Gastroesophageal sphincter (tissue), 4 donors: Measurements from ENCODE around the gene CACNA1D. TPM values are rescaled to one million over a fixed set of nuclear protein-coding genes. Genes with fewer than 3 reads are reported as not detected.

Experiments
- ATAC-seq: fragments of 150-250 bp; one replicate; pipeline ENCODE4 v1.9.1; 2016; ENCODE audit warnings: mild to moderate bottlenecking, moderate library complexity
- H3K27ac ChIP-seq, 4 donors: fragments of 200-600 bp; sonication (generic) in 3 of 4; 1 replicate in 3 of 4; 2 replicates in 1 of 4; pipeline ENCODE4 v1.5.1; 2016 to 2019
- H3K27me3 ChIP-seq: fragments of 200-600 bp; sonication (generic); one replicate; pipeline ENCODE4 v1.5.1; 2019
- H3K36me3 ChIP-seq, 2 donors: fragments of 200-600 bp; sonication (generic); one replicate each; pipeline ENCODE4 v1.5.1; 2019; ENCODE audit warnings: control low read depth in 1 of 2
- H3K4me1 ChIP-seq, 3 donors: fragments of 200-600 bp; sonication (generic); 1 replicate in 2 of 3; 2 replicates in 1 of 3; pipeline ENCODE4 v1.5.1; 2016 to 2019; ENCODE audit warnings: control low read depth in 2 of 3
- H3K4me3 ChIP-seq, 2 donors: fragments of 200-600 bp; sonication (generic); one replicate each; pipeline ENCODE4 v1.5.1; 2019; ENCODE audit warnings: mild to moderate bottlenecking in 1 of 2, moderate library complexity in 1 of 2
- H3K9me3 ChIP-seq, 3 donors: fragments of 200-600 bp; sonication (generic); one replicate each; pipeline ENCODE4 v1.5.1; 2017 to 2019; ENCODE audit warnings: control low read depth in 2 of 3
- EP300 ChIP-seq: sonication (generic); formaldehyde crosslinking; IDR thresholded peaks from one replicate; pipeline ENCODE4 v1.6.1; 2017; ENCODE audit warnings: antibody characterized with exemption, mild to moderate bottlenecking
- POLR2A ChIP-seq, 2 donors: fragments of 450-650 bp; IDR thresholded peaks; one replicate each; pipeline ENCODE4 v1.6.1; 2017; ENCODE audit warnings: antibody characterized with exemption in 2 of 2, mild to moderate bottlenecking in 2 of 2, moderate library complexity in 1 of 2
- POLR2AphosphoS5 ChIP-seq: sonication (generic); formaldehyde crosslinking; IDR thresholded peaks from one replicate; pipeline ENCODE4 v1.6.1; 2017; ENCODE audit warnings: antibody characterized with exemption
- WGBS, 2 donors: methylation state at CpG; one replicate each; pipeline ENCODE4 v1.1.5; 2018; ENCODE audit warnings: low coverage in 1 of 2; 5-methylcytosine and 5-hydroxymethylcytosine counted together
- total RNA-seq, 4 donors: library from RNA; depleted of rRNA; stranded (reverse); fragments of >200 nt; gene quantifications; one replicate each; pipeline ENCODE4 v1.1.0, GENCODE V29; 2016
- TF ChIP-seq, protein P1 (sequence below), 4 experiments: fragments of 200-600 bp in 2 of 4; fragments of 450-650 bp in 2 of 4; sonication (generic) in 1 of 4; IDR thresholded peaks; one replicate each; pipeline ENCODE4 v1.5.1; 2017 to 2019; ENCODE audit warnings: antibody characterized with exemption in 4 of 4, mild to moderate bottlenecking in 2 of 4, moderate library complexity in 2 of 4

The CACNA1D gene
- total RNA-seq, 4 donors from 2014 or later, result 0.52 to 5.7 (median 3.6) TPM

DNA sequence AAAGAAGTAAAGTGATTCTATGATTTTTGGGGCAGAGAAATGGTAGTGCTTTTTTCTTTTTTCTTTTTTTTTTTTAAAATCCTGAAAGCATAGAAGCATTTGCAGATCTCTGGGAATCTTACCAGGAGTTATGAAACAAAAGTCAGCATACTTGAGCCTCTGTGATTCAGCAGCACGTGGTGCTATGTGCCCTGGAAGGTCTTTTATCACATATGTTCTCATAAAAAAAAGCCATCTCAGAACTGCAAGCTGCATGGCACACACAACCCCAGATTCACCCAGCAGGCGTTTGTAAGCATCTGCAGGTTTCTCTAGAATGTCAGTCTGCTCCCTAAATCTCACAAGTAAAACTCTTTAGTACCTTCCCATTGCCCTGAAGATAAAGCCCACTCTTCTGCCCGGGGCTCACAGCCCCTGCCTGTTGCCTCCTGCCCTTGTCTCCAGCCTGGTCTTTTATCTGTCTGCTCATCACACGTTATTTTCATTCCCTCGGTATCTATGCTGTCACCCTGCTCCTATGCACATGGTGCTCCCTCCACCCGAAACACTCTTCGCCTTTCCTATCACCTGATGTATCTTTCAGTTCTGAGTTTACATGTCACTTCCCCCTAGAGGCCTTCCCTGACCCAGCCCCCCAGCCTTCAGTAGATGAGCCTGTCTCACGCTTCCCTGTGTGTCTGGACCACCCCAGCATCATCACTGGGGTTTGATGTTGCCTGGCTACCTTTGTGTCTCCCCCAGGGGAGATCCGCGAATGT, 279.4 kb downstream of the CACNA1D start:
- peaks cover 10% of the 10 kb centered on the region for H3K27me3 ChIP-seq
- no peak overlapping the region for H3K4me3 ChIP-seq
- no peak overlapping the region for H3K27ac ChIP-seq
- H3K4me1 ChIP-seq, result peaks cover 0 to 30% (median 5%) of the 10 kb centered on the region in 3 donors
- TF ChIP-seq POLR2AphosphoS5 (no peak), POLR2A (IDR thresholded peaks at IDR 0.05) (no peak), EP300 (no peak)
- TF ChIP-seq, protein P1, sequence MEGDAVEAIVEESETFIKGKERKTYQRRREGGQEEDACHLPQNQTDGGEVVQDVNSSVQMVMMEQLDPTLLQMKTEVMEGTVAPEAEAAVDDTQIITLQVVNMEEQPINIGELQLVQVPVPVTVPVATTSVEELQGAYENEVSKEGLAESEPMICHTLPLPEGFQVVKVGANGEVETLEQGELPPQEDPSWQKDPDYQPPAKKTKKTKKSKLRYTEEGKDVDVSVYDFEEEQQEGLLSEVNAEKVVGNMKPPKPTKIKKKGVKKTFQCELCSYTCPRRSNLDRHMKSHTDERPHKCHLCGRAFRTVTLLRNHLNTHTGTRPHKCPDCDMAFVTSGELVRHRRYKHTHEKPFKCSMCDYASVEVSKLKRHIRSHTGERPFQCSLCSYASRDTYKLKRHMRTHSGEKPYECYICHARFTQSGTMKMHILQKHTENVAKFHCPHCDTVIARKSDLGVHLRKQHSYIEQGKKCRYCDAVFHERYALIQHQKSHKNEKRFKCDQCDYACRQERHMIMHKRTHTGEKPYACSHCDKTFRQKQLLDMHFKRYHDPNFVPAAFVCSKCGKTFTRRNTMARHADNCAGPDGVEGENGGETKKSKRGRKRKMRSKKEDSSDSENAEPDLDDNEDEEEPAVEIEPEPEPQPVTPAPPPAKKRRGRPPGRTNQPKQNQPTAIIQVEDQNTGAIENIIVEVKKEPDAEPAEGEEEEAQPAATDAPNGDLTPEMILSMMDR (IDR thresholded peaks at IDR 0.05), result no peak
- peak; percentile 67 for ATAC-seq
- WGBS, 2 donors, result 51 to 57% methylated on average over 7 to 8 of the region's 10 CpGs
- no peaks in the 10 kb centered on the region for H3K9me3 ChIP-seq
- no peaks in the 10 kb centered on the region for H3K36me3 ChIP-seq

DNA sequence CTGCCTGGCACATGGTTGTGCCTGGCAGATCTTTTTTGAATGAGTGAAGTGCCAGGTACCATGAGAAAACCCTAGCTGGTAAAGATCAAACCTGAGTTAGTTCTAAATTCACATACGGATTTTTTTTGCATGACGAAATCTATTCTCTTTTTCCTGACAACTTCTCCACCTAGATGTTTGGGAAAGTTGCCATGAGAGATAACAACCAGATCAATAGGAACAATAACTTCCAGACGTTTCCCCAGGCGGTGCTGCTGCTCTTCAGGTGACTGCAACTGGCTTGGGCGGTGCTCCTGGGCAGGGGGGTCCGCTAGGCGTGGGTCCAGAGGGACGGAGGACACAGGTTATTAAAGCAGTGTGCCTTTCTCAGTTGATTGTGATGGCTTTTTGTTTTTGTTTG, 280.0 kb downstream of the CACNA1D start:
- Histone ChIP-seq H3K9me3 (no peaks in the 10 kb centered on the region), H3K27me3 (peaks cover 4% of the 10 kb centered on the region), H3K4me3 (no peak overlapping the region), H3K27ac (no peak overlapping the region), H3K4me1 (peaks cover 0 to 30% (median 5%) of the 10 kb centered on the region in 3 donors), H3K36me3 (no peaks in the 10 kb centered on the region)
- TF ChIP-seq POLR2A (IDR thresholded peaks at IDR 0.05) (no peak), POLR2AphosphoS5 (no peak)
- ATAC-seq, result no peak
- WGBS, 2 donors, result 75 to 80% methylated on average over 1 to 3 of the region's 8 CpGs

DNA sequence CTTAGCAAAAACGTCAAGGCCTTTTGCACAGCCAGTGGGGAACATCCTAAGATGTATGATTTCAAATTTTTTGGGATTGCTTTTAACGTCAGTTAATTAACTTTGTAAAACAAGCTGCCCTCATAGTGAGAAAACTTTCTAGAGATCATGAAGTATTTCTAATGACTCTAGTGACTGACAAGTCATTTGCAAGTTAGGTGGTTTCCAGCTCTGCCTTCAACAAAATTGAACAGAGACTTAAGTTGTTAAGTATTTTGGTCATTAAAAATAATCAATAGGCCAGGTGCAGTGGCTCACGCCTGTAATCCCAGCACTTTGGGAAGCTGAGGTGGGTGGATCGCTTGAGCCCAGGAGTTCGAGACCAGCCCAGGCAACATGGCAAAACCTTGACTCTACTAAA, 280.6 kb downstream of the CACNA1D start:
- ATAC-seq, result no peak
- Histone ChIP-seq H3K27me3 (no peaks in the 10 kb centered on the region), H3K36me3 (no peaks in the 10 kb centered on the region), H3K9me3 (no peaks in the 10 kb centered on the region), H3K27ac (no peak overlapping the region), H3K4me1 (peaks cover 0 to 30% (median 5%) of the 10 kb centered on the region in 3 donors), H3K4me3 (no peak overlapping the region)
- TF ChIP-seq EP300, result no peak
- TF ChIP-seq POLR2A (IDR thresholded peaks at IDR 0.05), result no peak
- TF ChIP-seq, protein P1 (IDR thresholded peaks at IDR 0.05), result no peak
- no peak for TF ChIP-seq POLR2AphosphoS5
- WGBS, 2 donors, result 79 to 80% methylated on average over 5 of the region's 5 CpGs

DNA sequence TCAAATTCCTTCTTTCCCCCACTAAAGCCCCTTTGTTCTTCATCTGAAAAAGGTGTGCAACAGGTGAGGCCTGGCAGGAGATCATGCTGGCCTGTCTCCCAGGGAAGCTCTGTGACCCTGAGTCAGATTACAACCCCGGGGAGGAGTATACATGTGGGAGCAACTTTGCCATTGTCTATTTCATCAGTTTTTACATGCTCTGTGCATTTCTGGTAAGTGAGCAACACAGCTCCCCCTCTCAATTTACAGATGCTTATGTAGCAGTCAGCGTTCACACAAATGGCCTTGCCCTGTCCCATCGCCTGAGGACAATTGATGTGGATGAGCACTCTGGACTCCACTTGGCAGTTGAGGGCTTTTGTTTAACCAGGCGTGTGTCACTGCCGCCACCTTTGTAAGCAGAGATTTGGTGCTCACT, 281.4 kb downstream of the CACNA1D start:
- no peak for ATAC-seq
- H3K9me3 ChIP-seq, result no peaks in the 10 kb centered on the region
- TF ChIP-seq POLR2A (IDR thresholded peaks at IDR 0.05) (no peak), POLR2AphosphoS5 (no peak), EP300 (no peak)
- TF ChIP-seq, protein P1 (IDR thresholded peaks at IDR 0.05), result no peak
- peaks cover 0 to 30% (median 5%) of the 10 kb centered on the region in 3 donors for H3K4me1 ChIP-seq
- no peaks in the 10 kb centered on the region for H3K27me3 ChIP-seq
- H3K36me3 ChIP-seq, result no peaks in the 10 kb centered on the region
- H3K4me3 ChIP-seq, result no peak overlapping the region
- H3K27ac ChIP-seq, result no peak overlapping the region
- WGBS, 2 donors, result 80 to 86% methylated on average over 1 to 4 of the region's 5 CpGs

DNA sequence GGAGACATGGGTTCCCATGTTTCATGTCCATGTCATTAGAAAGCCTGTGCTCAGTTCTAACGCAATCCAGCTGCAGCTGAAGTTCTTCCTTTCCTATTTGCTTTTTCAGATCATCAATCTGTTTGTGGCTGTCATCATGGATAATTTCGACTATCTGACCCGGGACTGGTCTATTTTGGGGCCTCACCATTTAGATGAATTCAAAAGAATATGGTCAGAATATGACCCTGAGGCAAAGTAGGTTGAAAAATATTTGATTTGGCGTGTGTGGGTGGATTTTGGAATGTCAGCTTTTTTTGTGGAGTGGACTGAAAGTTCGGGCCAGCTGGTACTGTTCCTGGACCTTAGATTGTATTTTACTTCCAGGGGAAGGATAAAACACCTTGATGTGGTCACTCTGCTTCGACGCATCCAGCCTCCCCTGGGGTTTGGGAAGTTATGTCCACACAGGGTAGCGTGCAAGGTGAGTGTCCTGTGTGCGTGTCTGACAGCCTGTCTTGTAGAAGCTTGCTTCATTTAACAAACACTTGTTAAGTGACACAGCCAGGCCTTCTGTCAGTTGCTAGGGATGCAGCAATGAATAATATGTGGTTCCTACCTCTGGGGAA, 282.2 kb downstream of the CACNA1D start:
- H3K27ac ChIP-seq, result no peak overlapping the region
- peaks cover 0 to 30% (median 5%) of the 10 kb centered on the region in 3 donors for H3K4me1 ChIP-seq
- ATAC-seq, result peak; percentile 29
- no peak for TF ChIP-seq POLR2A (IDR thresholded peaks at IDR 0.05)
- no peak for TF ChIP-seq POLR2AphosphoS5
- no peak for TF ChIP-seq EP300
- TF ChIP-seq, protein P1 (IDR thresholded peaks at IDR 0.05), result no peak
- no peak overlapping the region for H3K4me3 ChIP-seq
- H3K9me3 ChIP-seq, result no peaks in the 10 kb centered on the region
- H3K36me3 ChIP-seq, result no peaks in the 10 kb centered on the region
- no peaks in the 10 kb centered on the region for H3K27me3 ChIP-seq
- 34 to 51% methylated on average over 2 to 8 of the region's 9 CpGs for WGBS, 2 donors
